Stimulated activated naive CD8-positive, alpha-beta T cell treated with anti-CD3 and anti-CD28 coated beads, Interleukin-15, Interleukin-2, amounts not matched to agents 100 ng/mL and 50 ng/mL, for 24 hours (primary cell): Measurements from ENCODE around the gene PRR33.
A peak's percentile ranks its signal among the peaks of the same experiment; 100 is the strongest.

Source experiments
- H3K27ac Mint-ChIP-seq: one replicate; pipeline ENCODE4 v1.8.0; 2021; ENCODE audit warnings: mild to moderate bottlenecking, mixed read lengths
- H3K27me3 Mint-ChIP-seq: one replicate; pipeline ENCODE4 v1.8.0; 2021; ENCODE audit warnings: mixed read lengths
- H3K36me3 Mint-ChIP-seq: one replicate; pipeline ENCODE4 v1.8.0; 2021; ENCODE audit warnings: low read depth, mixed read lengths
- H3K4me1 Mint-ChIP-seq: one replicate; pipeline ENCODE4 v1.8.0; 2021; ENCODE audit warnings: low read depth, mixed read lengths
- H3K4me3 Mint-ChIP-seq: one replicate; pipeline ENCODE4 v1.8.0; 2021; ENCODE audit warnings: mild to moderate bottlenecking, mixed read lengths
- H3K9me3 Mint-ChIP-seq: one replicate; pipeline ENCODE4 v1.8.0; 2021; ENCODE audit warnings: mixed read lengths

The PRR33 gene

GRCh38 chr11:1851468-1852180 lies 40.1 kb downstream of the PRR33 start:
- Mint-ChIP-seq H3K9me3 (no peaks in the 10 kb centered on the region), H3K27me3 (no peaks in the 10 kb centered on the region), H3K4me3 (peak overlapping the region; percentile 93), H3K4me1 (peaks cover 78% of the 10 kb centered on the region), H3K36me3 (peaks cover 4% of the 10 kb centered on the region), H3K27ac (peak overlapping the region; percentile 95)

GRCh38 chr11:1848640-1849430 lies 42.9 kb downstream of the PRR33 start:
- Mint-ChIP-seq H3K4me1 (peaks cover 87% of the 10 kb centered on the region), H3K27ac (peak overlapping the region; percentile 53), H3K36me3 (peaks cover 4% of the 10 kb centered on the region), H3K4me3 (no peak overlapping the region), H3K9me3 (no peaks in the 10 kb centered on the region), H3K27me3 (peaks cover 4% of the 10 kb centered on the region)

- Mint-ChIP-seq H3K27ac (no peak overlapping the region), H3K4me3 (no peak overlapping the region), H3K4me1 (peaks cover 88% of the 10 kb centered on the region), H3K27me3 (peaks cover 4% of the 10 kb centered on the region), H3K9me3 (no peaks in the 10 kb centered on the region), H3K36me3 (peaks cover 3% of the 10 kb centered on the region)
These were observed 43.6 kb downstream of the PRR33 start for GRCh38 chr11:1847926-1848639.

GRCh38 chr11:1847006-1847735 lies 44.5 kb downstream of the PRR33 start:
- Mint-ChIP-seq H3K36me3 (no peaks in the 10 kb centered on the region), H3K4me3 (no peak overlapping the region), H3K27ac (peak overlapping the region; percentile 65), H3K27me3 (peaks cover 4% of the 10 kb centered on the region), H3K4me1 (peaks cover 79% of the 10 kb centered on the region), H3K9me3 (no peaks in the 10 kb centered on the region)

GRCh38 chr11:1846453-1846932 lies 45.2 kb downstream of the PRR33 start:
- Mint-ChIP-seq H3K27ac (no peak overlapping the region), H3K4me1 (peaks cover 72% of the 10 kb centered on the region), H3K9me3 (no peaks in the 10 kb centered on the region), H3K36me3 (no peaks in the 10 kb centered on the region), H3K4me3 (no peak overlapping the region), H3K27me3 (peaks cover 4% of the 10 kb centered on the region)

GRCh38 chr11:1845561-1846452 lies 45.9 kb downstream of the PRR33 start:
- peaks cover 4% of the 10 kb centered on the region for H3K27me3 Mint-ChIP-seq
- no peaks in the 10 kb centered on the region for H3K9me3 Mint-ChIP-seq
- H3K36me3 Mint-ChIP-seq = no peaks in the 10 kb centered on the region
- peaks cover 67% of the 10 kb centered on the region for H3K4me1 Mint-ChIP-seq
- H3K27ac Mint-ChIP-seq = peak overlapping the region; percentile 90
- H3K4me3 Mint-ChIP-seq = no peak overlapping the region

- no peaks in the 10 kb centered on the region for H3K36me3 Mint-ChIP-seq
- H3K27ac Mint-ChIP-seq = peak overlapping the region; percentile 90
- H3K4me1 Mint-ChIP-seq = peaks cover 63% of the 10 kb centered on the region
- no peaks in the 10 kb centered on the region for H3K9me3 Mint-ChIP-seq
- H3K27me3 Mint-ChIP-seq = peaks cover 4% of the 10 kb centered on the region
- H3K4me3 Mint-ChIP-seq = peak overlapping the region; percentile 63
These were observed 46.6 kb downstream of the PRR33 start for GRCh38 chr11:1845095-1845429.

GRCh38 chr11:1844221-1845094 lies 47.2 kb downstream of the PRR33 start:
- Mint-ChIP-seq H3K27ac (peak overlapping the region; percentile 90), H3K4me1 (peaks cover 62% of the 10 kb centered on the region), H3K27me3 (peaks cover 4% of the 10 kb centered on the region), H3K36me3 (no peaks in the 10 kb centered on the region), H3K9me3 (no peaks in the 10 kb centered on the region), H3K4me3 (peak overlapping the region; percentile 63)

GRCh38 chr11:1843796-1844195 lies 47.9 kb downstream of the PRR33 start:
- no peaks in the 10 kb centered on the region for H3K9me3 Mint-ChIP-seq
- H3K4me3 Mint-ChIP-seq = no peak overlapping the region
- peaks cover 55% of the 10 kb centered on the region for H3K4me1 Mint-ChIP-seq
- no peak overlapping the region for H3K27ac Mint-ChIP-seq
- H3K36me3 Mint-ChIP-seq = no peaks in the 10 kb centered on the region
- H3K27me3 Mint-ChIP-seq = peaks cover 4% of the 10 kb centered on the region

- Mint-ChIP-seq H3K4me1 (peaks cover 54% of the 10 kb centered on the region), H3K27ac (no peak overlapping the region), H3K27me3 (peaks cover 4% of the 10 kb centered on the region), H3K4me3 (no peak overlapping the region), H3K9me3 (no peaks in the 10 kb centered on the region), H3K36me3 (no peaks in the 10 kb centered on the region)
These were observed 48.6 kb downstream of the PRR33 start for GRCh38 chr11:1843098-1843473.

GRCh38 chr11:1842149-1843097 lies 49.3 kb downstream of the PRR33 start:
- H3K27ac Mint-ChIP-seq = no peak overlapping the region
- H3K36me3 Mint-ChIP-seq = no peaks in the 10 kb centered on the region
- H3K4me3 Mint-ChIP-seq = no peak overlapping the region
- peaks cover 49% of the 10 kb centered on the region for H3K4me1 Mint-ChIP-seq
- no peaks in the 10 kb centered on the region for H3K9me3 Mint-ChIP-seq
- peaks cover 4% of the 10 kb centered on the region for H3K27me3 Mint-ChIP-seq

- no peaks in the 10 kb centered on the region for H3K9me3 Mint-ChIP-seq
- H3K27me3 Mint-ChIP-seq = peaks cover 4% of the 10 kb centered on the region
- H3K36me3 Mint-ChIP-seq = no peaks in the 10 kb centered on the region
- no peak overlapping the region for H3K4me3 Mint-ChIP-seq
- H3K27ac Mint-ChIP-seq = no peak overlapping the region
- H3K4me1 Mint-ChIP-seq = peaks cover 43% of the 10 kb centered on the region
These were observed 50.1 kb downstream of the PRR33 start for GRCh38 chr11:1841511-1842148.
